Bronchial epithelial cell (primary cell): Measurements from ENCODE around the gene MTFP1. TPM values are rescaled to one million over a fixed set of nuclear protein-coding genes. Genes with fewer than 3 reads are reported as not detected.

Source experiments
- DNase-seq: peaks from one replicate; pipeline ENCODE4 v3.0.0-alpha.2; 2010; ENCODE audit warnings: low read depth
- FAIRE-seq: peaks from 2 replicates; lab custom pipeline; 2011; peaks lifted over from hg19 to GRCh38; lab: Jason Lieb, UNC
- H3K27me3 ChIP-seq: 2 replicates; pipeline ENCODE4 v1.5.1; 2011; ENCODE audit warnings: low read length; ENCODE audit not compliant: control insufficient read depth, insufficient read depth
- H3K36me3 ChIP-seq: 2 replicates; pipeline ENCODE4 v1.5.1; 2011; ENCODE audit warnings: low read length; ENCODE audit not compliant: control insufficient read depth, insufficient read depth
- H3K4me3 ChIP-seq: 2 replicates; pipeline ENCODE4 v1.5.1; 2011; ENCODE audit warnings: mild to moderate bottlenecking, low read depth, low read length, control low read depth
- CTCF ChIP-seq: IDR thresholded peaks from 2 replicates; pipeline ENCODE4 v1.5.1; 2011; ENCODE audit warnings: mild to moderate bottlenecking, moderate library complexity, low read length, control low read depth, inconsistent platforms; ENCODE audit not compliant: insufficient read depth, severe bottlenecking
- total RNA-seq: library from RNA; depleted of rRNA; stranded (reverse); fragments of >200 nt; gene quantifications from 2 replicates; pipeline ENCODE4 v1.2.1, GENCODE V29; 2014

MTFP1 gene
- total RNA-seq, 1 donor from 2014 or later, result 53.2 TPM

DNA sequence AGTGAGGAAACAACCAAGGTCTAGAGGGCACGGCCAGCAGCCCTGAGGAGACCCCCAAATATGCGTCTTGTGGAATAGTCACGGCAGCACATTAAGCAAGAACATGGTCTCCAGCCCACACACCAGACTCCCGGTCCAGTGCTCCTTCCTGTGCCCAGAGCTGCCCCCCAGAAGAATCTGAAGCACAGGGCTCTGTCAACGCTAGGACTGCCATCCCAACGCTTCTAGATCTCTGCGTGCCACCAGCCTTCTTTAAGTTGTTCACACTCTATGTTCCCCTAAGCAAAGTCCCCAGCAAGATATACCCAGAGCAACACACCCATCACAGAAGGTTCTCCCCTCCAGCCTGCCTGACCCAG is 32.3 kb upstream of the MTFP1 start:
- no peak for TF ChIP-seq CTCF
- H3K36me3 ChIP-seq, result no peaks in the 10 kb centered on the region
- FAIRE-seq (no peak), DNase-seq (no peak)
- H3K27me3 ChIP-seq, result no peaks in the 10 kb centered on the region
- no peak overlapping the region for H3K4me3 ChIP-seq

DNA sequence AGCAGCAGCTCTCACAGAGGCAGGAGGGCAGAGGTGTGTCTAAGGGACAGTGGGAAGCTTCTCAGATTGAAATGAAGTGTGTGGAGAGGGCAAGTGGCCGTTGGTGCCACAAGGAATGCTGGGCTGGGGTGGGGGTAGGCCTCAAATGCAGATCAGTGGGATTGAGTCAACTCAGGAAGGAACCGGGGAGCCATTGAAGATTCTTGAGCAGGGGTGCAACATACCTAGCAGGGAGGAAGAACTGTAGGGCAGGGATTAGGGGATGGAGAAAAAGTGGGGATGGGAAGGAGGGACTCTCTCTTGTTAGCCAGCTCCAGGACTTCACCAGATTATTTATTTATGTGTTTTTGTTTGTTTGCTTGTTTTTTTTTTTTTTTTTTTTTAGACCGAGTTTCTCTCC is 31.7 kb upstream of the MTFP1 start:
- no peaks in the 10 kb centered on the region for H3K27me3 ChIP-seq
- FAIRE-seq, result no peak
- TF ChIP-seq CTCF, result no peak
- no peak for DNase-seq
- no peak overlapping the region for H3K4me3 ChIP-seq
- H3K36me3 ChIP-seq, result no peaks in the 10 kb centered on the region

GRCh38 chr22:30396871-30397655 is 28.5 kb upstream of the MTFP1 start, which contains the start of gene SEC14L2:
TSS of gene SEC14L2 (plus strand) at chr22:30397018. CDS start at chr22:30397117, 99 bp downstream.
- H3K27me3 ChIP-seq, result no peaks in the 10 kb centered on the region
- H3K4me3 ChIP-seq, result peak within 1 kb of the TSS; percentile 88
- H3K36me3 ChIP-seq, result peaks cover 7% of the 10 kb centered on the region
- FAIRE-seq (no peak), DNase-seq (peak; percentile 35)
- no peak for TF ChIP-seq CTCF

- Histone ChIP-seq H3K27me3 (no peaks in the 10 kb centered on the region), H3K36me3 (peaks cover 8% of the 10 kb centered on the region), H3K4me3 (peak overlapping the region; percentile 88)
- FAIRE-seq (no peak), DNase-seq (no peak)
- TF ChIP-seq CTCF, result no peak
Measured at GRCh38 chr22:30397656-30398635, 27.6 kb upstream of the MTFP1 start.

DNA sequence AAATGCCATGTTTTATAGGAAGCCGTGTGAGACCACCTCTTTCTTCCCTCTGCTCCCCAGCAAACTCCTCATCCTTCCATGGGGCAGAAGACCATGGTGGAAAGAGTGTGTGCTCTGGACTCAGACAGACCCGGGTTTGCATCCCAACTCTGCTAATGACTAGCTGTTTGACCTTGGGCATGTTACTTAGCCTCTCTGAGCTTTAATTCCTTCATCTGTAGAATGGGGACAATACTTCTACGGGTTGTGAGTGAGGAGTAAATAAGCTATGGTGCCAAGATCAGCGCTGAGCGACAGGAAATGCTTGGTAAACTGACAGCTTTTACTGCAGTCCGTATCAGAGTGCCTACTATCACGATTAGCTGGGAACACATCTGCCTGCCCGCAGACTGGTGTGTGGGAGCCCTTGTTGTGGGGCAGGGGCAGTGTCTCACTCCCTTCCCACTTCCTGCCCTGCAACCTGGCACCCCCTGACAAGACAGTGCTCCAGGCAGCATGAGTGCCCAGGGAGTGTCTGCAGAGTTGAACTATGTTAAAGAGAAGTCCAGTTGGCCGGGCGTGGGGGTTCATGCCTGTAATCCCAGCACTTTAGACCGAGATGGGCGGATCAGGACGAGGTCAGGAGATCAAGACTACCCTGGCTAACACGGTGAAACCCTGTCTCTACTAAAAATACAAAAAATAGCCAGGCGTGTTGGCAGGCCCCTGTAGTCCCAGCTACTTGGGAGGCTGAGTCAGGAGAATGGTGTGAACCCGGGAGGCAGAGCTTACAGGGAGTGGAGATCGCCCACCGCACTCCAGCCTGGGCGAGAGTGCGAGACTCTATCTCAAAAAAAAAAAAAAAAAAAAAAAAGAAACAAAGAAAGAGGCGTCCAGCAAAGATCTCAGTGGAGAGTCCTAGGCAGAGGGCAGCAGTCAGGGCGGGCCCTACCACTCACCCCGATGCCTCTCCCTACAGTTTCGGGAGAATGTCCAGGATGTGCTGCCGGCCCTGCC is 26.6 kb upstream of the MTFP1 start:
- Histone ChIP-seq H3K27me3 (no peaks in the 10 kb centered on the region), H3K4me3 (peak overlapping the region; percentile 88), H3K36me3 (peaks cover 10% of the 10 kb centered on the region)
- TF ChIP-seq CTCF, result no peak
- FAIRE-seq (peak; percentile 18), DNase-seq (no peak)
